ENCODE measurements around the gene TSPAN6.

The TSPAN6 gene

GRCh38 chrX:100677611-100678181 is 41.1 kb upstream of the TSPAN6 start:
- peak; percentile 56 to 71 for DNase-seq (ENCODE audit: low read depth in 2 of 2)
- no peak overlapping the region for H3K4me3 ChIP-seq (replicated peaks in 1 of 2; ENCODE audit: low read depth in 2 of 2, low read length in 2 of 2)
- no peak for TF ChIP-seq CTCF (IDR thresholded peaks at IDR 0.05; ENCODE audit: low read depth, low read length)

DNA sequence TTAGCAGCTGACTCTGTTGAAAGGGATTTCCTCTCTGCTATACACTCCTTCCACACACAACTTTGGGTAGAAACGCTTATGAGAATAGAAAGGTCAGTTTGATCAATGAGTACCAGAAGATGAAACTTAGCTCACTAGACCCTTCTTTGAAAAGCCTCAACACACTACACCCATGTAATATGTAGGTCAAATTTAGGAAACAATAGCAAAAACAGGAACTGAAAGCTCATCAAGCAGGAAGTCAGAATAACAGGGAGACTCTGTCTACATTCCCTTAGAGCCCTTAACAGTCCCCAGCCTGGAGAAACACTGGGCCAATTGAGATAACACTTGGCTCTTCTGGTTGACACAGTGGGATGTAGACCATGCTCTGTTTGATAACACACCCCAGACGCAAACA is 38.1 kb upstream of the TSPAN6 start:
- H3K4me3 ChIP-seq (replicated peaks in 1 of 2; ENCODE audit: low read depth in 2 of 2, low read length in 2 of 2) = no peak overlapping the region
- no peak for TF ChIP-seq CTCF (IDR thresholded peaks at IDR 0.05; ENCODE audit: low read depth, low read length)
- DNase-seq (ENCODE audit: low read depth in 2 of 2) = no peak

DNA sequence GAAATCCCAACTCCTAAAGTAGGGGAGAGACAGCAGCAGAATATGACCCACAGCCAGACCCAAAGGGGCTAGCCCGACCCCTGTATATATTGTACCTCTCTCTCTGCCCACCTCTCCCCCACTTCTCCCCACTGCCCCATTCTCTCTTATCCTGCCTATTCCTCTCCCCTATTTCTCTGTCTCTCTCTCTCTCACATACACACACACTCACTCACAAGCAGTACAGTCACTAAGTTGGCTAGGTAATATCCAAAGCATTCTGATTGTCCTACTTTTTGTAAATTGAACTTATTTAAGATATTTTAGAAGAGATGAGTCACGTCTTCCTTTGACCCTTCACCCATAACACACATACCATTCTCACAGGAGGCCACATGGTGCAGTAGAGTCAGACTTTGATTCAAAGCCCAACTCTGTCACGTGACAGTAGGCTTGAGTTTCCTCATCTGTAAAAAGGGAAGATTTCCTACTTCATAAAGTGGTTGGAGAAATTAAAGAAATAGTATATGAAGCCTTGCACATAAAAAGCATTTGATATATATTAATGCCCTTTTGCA is 36.9 kb upstream of the TSPAN6 start:
- TF ChIP-seq CTCF (IDR thresholded peaks at IDR 0.05; ENCODE audit: low read depth, low read length) = no peak
- peak; percentile 78 to 89 for DNase-seq (ENCODE audit: low read depth in 2 of 2)
- no peak overlapping the region for H3K4me3 ChIP-seq (replicated peaks in 1 of 2; ENCODE audit: low read depth in 2 of 2, low read length in 2 of 2)

GRCh38 chrX:100672966-100673365 is 36.4 kb upstream of the TSPAN6 start:
- no peak for DNase-seq (ENCODE audit: low read depth in 2 of 2)
- no peak for TF ChIP-seq CTCF (IDR thresholded peaks at IDR 0.05; ENCODE audit: low read depth, low read length)
- no peak overlapping the region for H3K4me3 ChIP-seq (replicated peaks in 1 of 2; ENCODE audit: low read depth in 2 of 2, low read length in 2 of 2)

DNA sequence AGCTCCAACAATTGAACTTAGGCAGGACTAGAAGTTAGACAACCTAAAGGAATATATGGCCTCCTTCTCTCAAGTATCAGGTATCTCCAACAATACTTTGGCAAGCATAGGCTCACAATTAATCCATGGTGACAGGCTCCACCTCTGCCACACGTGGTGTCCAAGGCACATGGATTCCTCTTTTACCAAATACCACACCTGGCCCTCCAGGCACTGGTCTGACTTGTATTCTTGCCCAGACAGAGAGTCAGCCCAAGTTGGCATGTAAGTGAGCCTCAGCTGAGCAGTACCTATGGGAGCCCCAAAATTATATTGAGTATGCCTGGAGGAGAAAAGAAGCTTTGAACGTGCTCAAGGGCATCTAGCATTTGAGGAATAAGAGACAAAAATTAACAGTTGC is 27.0 kb upstream of the TSPAN6 start:
- TF ChIP-seq CTCF (IDR thresholded peaks at IDR 0.05; ENCODE audit: low read depth, low read length) = no peak
- no peak for DNase-seq (ENCODE audit: low read depth in 2 of 2)

DNA sequence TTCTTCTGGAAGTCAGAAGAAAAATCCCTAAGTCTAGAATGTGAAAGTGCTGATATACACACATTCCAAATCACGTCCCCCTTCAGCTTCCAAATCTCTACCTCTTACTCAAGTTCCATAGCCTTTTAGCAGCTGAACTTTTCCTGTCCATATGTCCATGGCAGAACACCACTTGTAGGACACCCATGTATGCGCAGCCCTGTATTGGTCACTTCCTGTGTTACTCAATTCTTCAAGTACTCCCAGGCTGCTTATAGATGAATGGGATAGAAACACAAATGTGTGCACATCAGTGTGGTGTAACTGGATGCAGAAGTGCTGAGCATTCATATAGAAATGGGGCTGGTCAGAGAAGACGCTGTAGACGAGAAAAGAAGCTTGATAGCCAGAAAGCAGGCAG is 26.2 kb upstream of the TSPAN6 start:
- H3K4me3 ChIP-seq (replicated peaks in 1 of 2; ENCODE audit: low read depth in 2 of 2, low read length in 2 of 2) = no peak overlapping the region
- no peak for TF ChIP-seq CTCF (IDR thresholded peaks at IDR 0.05; ENCODE audit: low read depth, low read length)
- DNase-seq (ENCODE audit: low read depth in 2 of 2) = peak; percentile 78 to 85

More for the DNA sequence above, 27.0 kb upstream of the TSPAN6 start:
- no peak overlapping the region for H3K4me3 ChIP-seq (replicated peaks in 1 of 2; ENCODE audit: low read depth in 2 of 2, low read length in 2 of 2)

DNA sequence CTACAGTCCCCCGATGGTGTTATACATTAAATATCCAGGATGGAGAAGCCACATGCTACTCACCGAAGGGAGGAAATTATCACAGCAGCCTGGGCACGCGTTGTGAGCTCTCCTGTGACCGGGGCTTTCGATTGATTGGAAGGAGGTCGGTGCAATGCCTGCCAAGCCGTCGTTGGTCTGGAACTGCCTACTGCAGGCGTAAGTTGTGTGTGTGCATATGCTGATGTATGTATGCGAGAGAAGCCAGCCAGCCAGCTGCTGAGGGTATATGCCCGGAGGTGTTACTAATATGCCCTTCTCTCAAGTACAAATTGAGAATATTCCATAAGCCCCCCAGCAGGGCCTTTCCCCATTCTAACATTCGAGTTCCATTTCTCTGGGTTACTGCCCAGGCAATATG is 25.6 kb upstream of the TSPAN6 start:
- H3K4me3 ChIP-seq (replicated peaks in 1 of 2; ENCODE audit: low read depth in 2 of 2, low read length in 2 of 2) = no peak overlapping the region
- TF ChIP-seq CTCF (IDR thresholded peaks at IDR 0.05; ENCODE audit: low read depth, low read length) = no peak

More for the DNA sequence above, 25.6 kb upstream of the TSPAN6 start:
- no peak for DNase-seq (ENCODE audit: low read depth in 2 of 2)
